ENCODE results near the gene ARL14.

- TF ChIP-seq POLR2AphosphoS5 (IDR thresholded peaks at IDR 0.05) = no peak
- peak in 1 of 3 donors; percentile 20 for TF ChIP-seq CTCF (IDR thresholded peaks at IDR 0.05)
These were observed 8.3 kb downstream of the ARL14 start for GRCh38 chr3:160685144-160685766.
